Smooth muscle cell (in vitro differentiated cells): ENCODE measurements around the gene XRN1. TPM values are rescaled to one million over a fixed set of nuclear protein-coding genes. Genes with fewer than 3 reads are reported as not detected.
"Not testable (repeated sequence)": the region's sequence is repeated elsewhere in the genome, so short reads cannot be mapped to it uniquely, and the experiment has no call there.

Experiments used
- DNase-seq: peaks from one replicate; lab custom pipeline; 2025; ENCODE audit not compliant: unreplicated experiment; lab: John Stamatoyannopoulos, UW
- H2AFZ ChIP-seq: fragments of 200-600 bp; sonication (generic); 2 replicates; pipeline ENCODE4 v1.6.0; 2016; ENCODE audit warnings: antibody characterized with exemption, low read depth, mild to moderate bottlenecking
- H3F3A ChIP-seq: fragments of 200-600 bp; sonication (generic); 2 replicates; pipeline ENCODE4 v1.6.0; 2017; ENCODE audit warnings: antibody characterized with exemption, low read depth
- H3K27ac ChIP-seq: fragments of 200-600 bp; sonication (generic); 2 replicates; pipeline ENCODE4 v1.5.1; 2016; ENCODE audit warnings: low read depth, mild to moderate bottlenecking
- H3K27me3 ChIP-seq: fragments of 200-600 bp; sonication (generic); 2 replicates; pipeline ENCODE4 v1.6.1; 2016; ENCODE audit warnings: low read depth, mild to moderate bottlenecking
- H3K36me3 ChIP-seq: fragments of 200-600 bp; sonication (generic); 2 replicates; pipeline ENCODE4 v1.5.1; 2016; ENCODE audit warnings: low read depth
- H3K4me1 ChIP-seq: fragments of 200-600 bp; sonication (generic); 2 replicates; pipeline ENCODE4 v1.5.1; 2016; ENCODE audit warnings: low read depth
- H3K4me2 ChIP-seq: fragments of 200-600 bp; sonication (generic); 2 replicates; pipeline ENCODE4 v1.6.0; 2016; ENCODE audit warnings: mild to moderate bottlenecking
- H3K4me3 ChIP-seq: fragments of 200-600 bp; sonication (generic); 2 replicates; pipeline ENCODE4 v1.5.1; 2016; ENCODE audit warnings: mild to moderate bottlenecking
- H3K79me2 ChIP-seq: fragments of 200-600 bp; sonication (generic); 2 replicates; pipeline ENCODE4 v1.6.0; 2016; ENCODE audit warnings: low read depth, mild to moderate bottlenecking
- H3K9ac ChIP-seq: fragments of 200-600 bp; sonication (generic); 2 replicates; pipeline ENCODE4 v1.6.0; 2016; ENCODE audit warnings: low read depth
- H3K9me3 ChIP-seq: fragments of 200-600 bp; sonication (generic); replicated peaks from 2 replicates; pipeline ENCODE4 v1.5.1; 2016; ENCODE audit warnings: low read depth
- H4K20me1 ChIP-seq: fragments of 200-600 bp; sonication (generic); 2 replicates; pipeline ENCODE4 v1.6.0; 2016; ENCODE audit warnings: low read depth
- WGBS: methylation state at CpG from one replicate; pipeline ENCODE4 v1.1.7; 2016; ENCODE audit warnings: low lambda C conversion rate; 5-methylcytosine and 5-hydroxymethylcytosine counted together
- polyA plus RNA-seq: library from polyadenylated mRNA; unstranded; fragments of >200 nt; fragmentation: Nextera tagmentation; extraction: Ambion mirVana; gene quantifications from 2 replicates; pipeline ENCODE4 v1.2.1, GENCODE V29; 2016
- total RNA-seq: library from RNA; depleted of rRNA; stranded (reverse); fragments of >200 nt; gene quantifications from 2 replicates; pipeline ENCODE4 v1.2.3, GENCODE V29; 2014
- TF ChIP-seq, protein P1 (sequence below): fragments of 200-600 bp; sonication (generic); IDR thresholded peaks from 2 replicates; pipeline ENCODE4 v1.5.1; 2017; ENCODE audit warnings: borderline replicate concordance, mild to moderate bottlenecking, antibody characterized with exemption; ENCODE audit not compliant: insufficient read depth, poor library complexity, severe bottlenecking

Gene XRN1
- total and polyA plus RNA-seq, 2 experiments from 2014 or later, result 7.5 to 37.1 TPM

DNA sequence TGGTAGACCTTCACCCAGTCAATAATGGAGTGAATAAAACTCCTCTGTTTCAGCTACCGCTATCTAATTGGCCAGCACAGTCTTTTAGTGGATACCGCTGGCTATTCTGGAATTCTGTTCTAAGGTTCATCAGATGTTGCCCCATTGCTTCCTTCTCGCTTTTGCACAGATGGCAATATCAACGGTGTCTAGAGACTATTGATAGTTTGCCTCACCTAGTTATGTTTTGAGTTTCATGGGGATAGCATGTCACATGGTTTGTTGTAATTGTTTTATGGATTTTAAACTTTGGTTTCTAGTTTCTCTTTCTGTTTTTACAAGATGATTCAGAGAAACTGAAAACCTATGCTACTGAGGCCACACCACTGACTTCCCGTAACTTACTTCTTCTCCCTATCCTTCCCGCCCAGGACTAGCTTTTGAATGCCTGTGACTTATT lies 2.0 kb downstream of the XRN1 start:
- Histone ChIP-seq H3K4me3 (peak overlapping the region; percentile 99), H3K9ac (peak overlapping the region; percentile 100), H3K27me3 (no peaks in the 10 kb centered on the region), H3K79me2 (peaks cover 71% of the 10 kb centered on the region), H3K36me3 (no peaks in the 10 kb centered on the region), H3K4me2 (peak overlapping the region; percentile 97), H2AFZ (no peak overlapping the region), H3F3A (no peaks in the 10 kb centered on the region), H3K9me3 (no peaks in the 10 kb centered on the region), H3K27ac (no peak overlapping the region), H3K4me1 (peaks cover 17% of the 10 kb centered on the region), H4K20me1 (peaks cover 46% of the 10 kb centered on the region)
- TF ChIP-seq, protein P1, sequence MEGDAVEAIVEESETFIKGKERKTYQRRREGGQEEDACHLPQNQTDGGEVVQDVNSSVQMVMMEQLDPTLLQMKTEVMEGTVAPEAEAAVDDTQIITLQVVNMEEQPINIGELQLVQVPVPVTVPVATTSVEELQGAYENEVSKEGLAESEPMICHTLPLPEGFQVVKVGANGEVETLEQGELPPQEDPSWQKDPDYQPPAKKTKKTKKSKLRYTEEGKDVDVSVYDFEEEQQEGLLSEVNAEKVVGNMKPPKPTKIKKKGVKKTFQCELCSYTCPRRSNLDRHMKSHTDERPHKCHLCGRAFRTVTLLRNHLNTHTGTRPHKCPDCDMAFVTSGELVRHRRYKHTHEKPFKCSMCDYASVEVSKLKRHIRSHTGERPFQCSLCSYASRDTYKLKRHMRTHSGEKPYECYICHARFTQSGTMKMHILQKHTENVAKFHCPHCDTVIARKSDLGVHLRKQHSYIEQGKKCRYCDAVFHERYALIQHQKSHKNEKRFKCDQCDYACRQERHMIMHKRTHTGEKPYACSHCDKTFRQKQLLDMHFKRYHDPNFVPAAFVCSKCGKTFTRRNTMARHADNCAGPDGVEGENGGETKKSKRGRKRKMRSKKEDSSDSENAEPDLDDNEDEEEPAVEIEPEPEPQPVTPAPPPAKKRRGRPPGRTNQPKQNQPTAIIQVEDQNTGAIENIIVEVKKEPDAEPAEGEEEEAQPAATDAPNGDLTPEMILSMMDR, result no peak
- no peak for DNase-seq
- 92% methylated on average over 6 of the region's 6 CpGs for WGBS

DNA sequence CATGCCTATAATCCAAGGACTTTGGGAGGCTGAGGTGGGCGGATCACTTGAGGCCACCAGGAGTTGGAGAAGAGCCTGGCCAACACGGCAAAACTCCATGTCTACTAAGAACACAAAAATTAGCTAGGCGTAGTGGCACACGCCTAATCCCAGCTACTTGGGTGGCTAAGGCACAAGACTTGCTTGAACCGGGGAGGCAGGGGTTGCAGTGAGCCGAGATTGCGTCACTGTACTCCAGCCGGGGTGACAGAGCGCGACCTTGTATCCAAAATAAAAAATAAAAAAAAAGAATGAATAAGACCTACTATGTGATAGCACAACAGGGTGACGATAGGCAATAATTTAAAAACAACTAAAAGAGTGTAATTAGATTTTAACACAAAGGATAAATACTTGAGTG lies 3.5 kb downstream of the XRN1 start:
- Histone ChIP-seq H3K4me1 (peaks cover 17% of the 10 kb centered on the region), H3F3A (no peaks in the 10 kb centered on the region), H3K9me3 (no peaks in the 10 kb centered on the region), H3K27ac (no peak overlapping the region), H3K36me3 (no peaks in the 10 kb centered on the region), H3K4me3 (no peak overlapping the region), H3K79me2 (peaks cover 82% of the 10 kb centered on the region), H3K9ac (no peak overlapping the region), H3K27me3 (no peaks in the 10 kb centered on the region), H4K20me1 (peaks cover 61% of the 10 kb centered on the region), H2AFZ (no peak overlapping the region), H3K4me2 (no peak overlapping the region)
- WGBS, result 96% methylated on average over 11 of the region's 11 CpGs
- DNase-seq, result no peak
- TF ChIP-seq, protein P1, result no peak

DNA sequence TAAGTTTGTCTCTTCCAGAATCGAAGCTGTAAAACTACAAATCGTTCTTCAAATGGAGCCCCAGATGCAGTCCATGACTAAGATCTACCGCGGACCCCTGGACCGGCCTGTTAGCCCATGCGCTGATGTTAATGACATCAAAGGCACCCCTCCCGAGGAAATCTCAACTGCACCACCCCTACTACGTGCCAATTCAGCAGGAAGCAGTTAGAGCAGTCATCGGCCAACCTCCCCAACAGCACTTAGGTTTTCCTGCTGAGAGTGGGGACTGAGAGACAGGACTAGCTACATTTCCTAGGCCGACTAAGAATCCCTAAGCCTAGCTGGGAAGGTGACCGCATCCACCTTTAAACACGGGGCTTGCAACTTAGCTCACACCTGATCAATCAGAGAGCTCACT lies 4.8 kb downstream of the XRN1 start:
- not testable (repeated sequence) for H2AFZ ChIP-seq, H3K36me3 ChIP-seq, H3K9ac ChIP-seq, H3K4me2 ChIP-seq, H3K9me3 ChIP-seq, DNase-seq, H3K27me3 ChIP-seq, H3K4me3 ChIP-seq, H3K27ac ChIP-seq, H3F3A ChIP-seq
- WGBS, result 96% methylated on average over 12 of the region's 12 CpGs
- Histone ChIP-seq H3K79me2 (peaks cover 86% of the 10 kb centered on the region), H3K4me1 (peaks cover 12% of the 10 kb centered on the region), H4K20me1 (peaks cover 73% of the 10 kb centered on the region)

DNA sequence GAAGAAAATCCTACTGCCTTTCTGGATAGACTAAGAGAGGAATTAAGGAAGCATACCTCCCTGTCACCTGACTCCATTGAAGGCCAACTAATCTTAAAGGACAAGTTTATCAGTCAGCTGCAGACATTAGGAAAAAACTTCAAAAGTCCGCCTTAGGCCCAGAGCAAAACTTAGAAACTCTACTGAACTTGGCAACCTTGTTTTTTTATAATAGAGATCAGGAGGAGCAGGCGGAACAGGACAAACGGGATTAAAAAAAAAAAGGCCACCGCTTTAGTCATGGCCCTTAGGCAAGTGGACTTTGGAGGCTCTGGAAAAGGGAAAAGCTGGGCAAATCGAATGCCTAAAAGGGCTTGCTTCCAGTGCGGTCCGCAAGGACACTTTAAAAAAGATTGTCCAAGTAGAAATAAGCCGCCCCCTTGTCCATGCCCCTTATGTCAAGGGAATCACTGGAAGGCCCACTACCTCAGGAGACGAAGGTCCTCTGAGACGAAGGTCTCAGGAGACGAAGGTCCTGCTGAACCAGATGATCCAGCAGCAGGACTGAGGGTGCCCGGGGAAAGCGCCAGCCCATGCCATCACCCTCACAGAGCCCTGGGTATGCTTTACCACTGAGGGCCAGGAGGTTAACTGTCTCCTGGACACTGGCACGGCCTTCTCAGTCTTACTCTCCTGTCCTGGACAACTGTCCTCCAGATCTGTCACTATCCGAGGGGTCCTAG lies 8.2 kb downstream of the XRN1 start:
- not testable (repeated sequence) for H3F3A ChIP-seq, H3K27me3 ChIP-seq, H2AFZ ChIP-seq, H3K36me3 ChIP-seq, H3K9ac ChIP-seq, DNase-seq, H3K4me1 ChIP-seq, H3K9me3 ChIP-seq, H3K4me3 ChIP-seq
- peaks cover 82% of the 10 kb centered on the region for H3K79me2 ChIP-seq
- H4K20me1 ChIP-seq, result peaks cover 97% of the 10 kb centered on the region
- peak overlapping the region; percentile 49 for H3K27ac ChIP-seq
- 83% methylated on average over 15 of the region's 15 CpGs for WGBS
- H3K4me2 ChIP-seq, result peak overlapping the region; percentile 26

DNA sequence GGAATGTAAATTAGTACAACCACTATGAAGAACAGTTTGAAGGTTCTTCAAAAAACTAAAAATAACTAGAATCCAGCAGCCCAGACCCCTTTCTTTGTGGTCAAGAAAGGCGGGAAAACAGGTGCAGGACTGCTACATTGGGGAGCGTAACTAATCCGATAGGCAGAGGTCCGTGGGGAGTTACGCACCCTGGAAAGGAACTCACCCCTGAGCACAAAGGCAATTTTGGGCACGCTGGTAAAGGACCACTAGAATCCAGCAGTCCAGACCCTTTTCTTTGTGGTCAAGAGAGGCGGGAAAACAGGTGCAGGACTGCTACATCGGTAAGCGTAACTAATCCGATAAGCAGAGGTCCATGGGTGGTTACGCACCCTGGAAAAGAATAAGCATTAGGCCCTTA lies 9.7 kb downstream of the XRN1 start:
- H3K36me3 ChIP-seq, H3K27me3 ChIP-seq, H3K4me1 ChIP-seq, H3K9me3 ChIP-seq, H3K4me3 ChIP-seq, H3K4me2 ChIP-seq, DNase-seq, H3K9ac ChIP-seq, H2AFZ ChIP-seq, H3F3A ChIP-seq, H3K27ac ChIP-seq: not testable (repeated sequence)
- WGBS, result 98% methylated on average over 11 of the region's 11 CpGs
- peaks cover 95% of the 10 kb centered on the region for H4K20me1 ChIP-seq
- H3K79me2 ChIP-seq, result peaks cover 81% of the 10 kb centered on the region
